GM19468 (cell line): Measurements from ENCODE around the gene SLC26A8.
"Not testable (repeated sequence)": the region's sequence is repeated elsewhere in the genome, so short reads cannot be mapped to it uniquely, and the experiment has no call there.

Experiments
- ATAC-seq: cut with Tn5 transposase; IDR thresholded peaks from one replicate; pipeline ENCODE4 v1.9.1; 2021; ENCODE audit warnings: mild to moderate bottlenecking, moderate library complexity, moderate number of reproducible peaks; ENCODE audit not compliant: unreplicated experiment; ENCODE audit errors: extremely low read depth

Gene SLC26A8

DNA sequence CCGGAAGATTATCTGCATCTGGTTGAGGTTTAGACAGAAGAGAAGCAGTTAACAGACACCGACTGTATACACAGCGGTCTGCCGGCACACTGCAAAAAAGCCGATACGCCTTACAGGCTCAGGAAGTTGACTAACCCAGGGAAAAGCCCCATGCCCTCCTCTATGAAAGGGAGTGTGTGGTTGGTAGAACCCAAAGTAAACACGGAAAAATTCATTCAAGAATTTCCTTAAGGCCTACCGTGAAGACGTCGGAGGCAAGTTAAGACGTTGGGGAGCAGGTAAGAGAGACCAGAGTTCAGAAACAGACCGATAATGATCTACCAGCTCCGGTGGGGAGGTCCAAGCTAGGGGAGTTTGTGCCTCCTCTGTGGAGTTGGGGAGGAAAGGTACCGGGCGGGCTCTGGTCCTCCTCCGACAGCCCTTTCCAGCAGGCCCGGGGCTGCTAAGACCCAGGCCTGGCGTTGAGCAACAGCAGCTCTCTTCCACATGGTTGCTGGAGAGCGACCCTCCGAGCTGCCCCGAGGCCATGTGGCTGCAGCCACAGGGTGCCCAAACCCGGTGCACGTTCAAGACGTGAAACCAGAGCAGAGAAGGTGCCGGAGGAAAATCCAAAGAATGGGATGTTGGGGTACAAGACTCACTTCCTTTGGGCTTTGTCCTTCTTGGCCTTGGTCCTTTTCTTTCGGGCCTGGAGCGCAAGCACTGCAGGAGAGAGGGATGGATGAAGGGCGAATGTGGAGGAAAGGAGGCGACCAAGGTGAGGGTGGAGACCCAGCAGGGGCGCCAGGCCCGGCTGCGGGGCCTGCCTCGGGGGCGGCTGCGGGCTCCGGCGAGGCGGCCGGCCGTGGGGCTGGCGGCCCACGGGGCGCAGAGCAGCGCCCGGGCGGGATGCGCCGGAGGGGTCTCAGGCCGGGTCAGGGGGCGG, 104.4 kb downstream of the SLC26A8 start:
- ATAC-seq = no peak

DNA sequence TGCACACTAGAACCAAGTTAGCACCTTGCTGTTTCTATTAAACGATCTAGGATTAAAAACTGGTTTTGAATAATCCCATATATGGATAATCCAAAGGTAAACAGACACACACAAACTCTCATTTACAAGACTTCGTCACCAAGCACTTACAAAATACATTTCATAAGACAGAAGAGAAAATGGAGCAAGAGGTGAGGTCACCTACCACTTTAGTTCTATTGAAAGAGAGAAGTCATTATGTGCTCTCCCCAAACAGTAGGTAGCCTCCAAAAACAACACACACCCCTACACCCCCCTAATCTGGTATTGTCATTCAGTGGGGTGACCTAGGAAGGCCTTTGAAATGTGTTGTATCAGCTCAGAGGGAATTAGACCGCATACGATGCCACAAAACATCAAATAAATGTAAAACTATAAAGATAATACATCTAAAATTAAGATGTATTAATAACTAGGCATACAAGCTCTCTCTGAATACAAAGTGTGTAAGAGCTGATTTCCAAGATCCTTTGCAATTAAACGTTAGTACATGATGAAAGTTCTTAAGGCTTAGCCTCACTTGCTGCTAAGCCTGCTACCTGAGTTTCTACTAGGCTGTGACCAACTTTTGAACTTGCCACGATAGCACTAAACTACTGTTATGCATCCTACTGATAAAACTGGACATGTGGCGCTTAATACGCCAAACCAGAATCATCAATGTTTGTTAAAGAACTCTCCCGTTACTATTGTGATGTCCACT, 105.2 kb downstream of the SLC26A8 start:
- ATAC-seq = no peak

DNA sequence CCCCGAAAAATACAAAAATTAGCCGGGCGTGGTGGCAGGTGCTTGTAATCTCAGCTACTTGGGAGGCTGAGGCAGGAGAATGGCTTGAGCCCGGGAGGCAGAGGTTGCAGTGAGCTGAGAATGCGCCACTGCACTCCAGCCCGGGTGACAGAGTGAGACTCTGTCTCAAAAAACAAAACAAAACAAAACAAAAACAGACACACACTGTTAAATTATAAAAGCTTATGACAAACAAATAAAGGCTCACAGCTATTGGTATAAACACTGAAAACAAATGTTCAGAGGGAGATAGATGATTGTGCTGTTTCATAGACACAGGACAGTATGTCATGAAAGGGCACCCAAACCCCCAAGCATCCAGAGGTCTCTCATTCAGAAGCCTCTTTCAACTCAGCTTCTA, 107.5 kb downstream of the SLC26A8 start:
- not testable (repeated sequence) for ATAC-seq

DNA sequence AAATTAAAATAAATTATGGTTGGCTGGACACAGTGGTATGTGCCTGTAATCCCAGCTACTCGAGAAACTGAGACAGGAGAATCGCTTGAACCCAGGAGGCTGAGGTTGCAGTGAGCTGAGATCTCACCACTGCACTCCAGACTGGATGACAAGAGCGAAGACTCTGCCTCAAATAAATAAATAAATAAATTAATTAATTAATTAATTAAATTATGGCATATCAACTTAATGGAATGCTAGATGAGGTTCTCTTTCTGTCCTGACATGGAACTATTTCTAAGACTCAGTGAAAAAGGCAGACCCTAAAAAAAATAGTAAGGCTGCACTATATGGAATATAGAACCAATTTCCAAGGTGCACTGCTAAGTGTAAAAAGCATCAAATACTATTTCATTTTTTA, 108.4 kb downstream of the SLC26A8 start:
- ATAC-seq = no peak

DNA sequence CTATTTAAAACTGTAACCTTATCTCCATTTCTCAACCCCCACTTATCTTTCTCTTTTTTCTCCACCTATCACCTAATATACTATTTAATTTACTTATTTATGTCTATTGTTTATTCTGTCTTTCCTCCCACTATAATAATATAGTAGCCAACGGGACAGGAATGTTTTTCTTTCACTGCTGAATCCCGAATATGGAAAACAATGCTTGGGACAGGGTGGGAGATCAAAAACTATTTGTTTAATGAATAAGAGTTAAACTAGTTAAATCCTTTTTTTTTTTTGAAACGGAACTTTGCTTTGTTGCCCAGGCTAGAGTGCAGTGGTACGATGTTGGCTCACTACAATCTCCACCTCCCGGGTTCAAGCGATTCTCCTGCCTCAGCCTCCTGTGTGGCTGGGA, 109.9 kb downstream of the SLC26A8 start:
- no peak for ATAC-seq

DNA sequence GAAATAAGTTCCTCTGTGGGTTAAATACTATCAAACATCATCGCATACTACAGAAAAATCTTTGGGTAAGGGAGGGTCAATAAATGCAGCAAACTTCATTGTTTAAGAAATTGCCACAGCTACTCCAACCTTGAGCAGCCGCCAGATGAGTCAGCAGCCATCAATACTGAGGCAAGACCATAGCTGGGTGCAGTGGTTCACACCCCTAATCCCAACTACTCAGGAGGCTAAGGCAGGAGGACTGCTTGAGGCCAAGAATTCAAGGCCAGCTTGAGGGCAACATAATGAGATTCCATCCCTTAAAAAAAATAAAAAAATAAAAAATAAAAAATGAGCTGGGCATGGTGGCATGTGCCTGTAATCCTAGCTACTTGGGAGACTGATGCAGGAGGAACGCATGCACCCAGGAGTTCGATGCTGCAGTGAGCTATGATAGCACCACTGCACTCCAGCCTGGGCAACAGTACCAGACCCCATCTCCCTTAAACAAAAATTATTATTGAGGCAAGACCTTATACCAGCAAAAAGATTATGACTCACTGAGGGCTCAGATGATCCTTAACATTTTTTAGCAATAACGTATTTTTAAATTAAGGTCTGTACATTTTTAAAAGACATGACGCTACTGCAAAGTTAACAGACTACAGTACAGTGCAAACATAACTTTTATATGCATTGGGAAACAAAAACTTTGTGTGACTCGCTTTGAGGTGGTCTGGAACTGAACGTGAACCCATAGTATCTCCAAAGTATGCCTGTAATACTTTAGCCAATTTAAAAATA, 112.4 kb downstream of the SLC26A8 start:
- no peak for ATAC-seq

DNA sequence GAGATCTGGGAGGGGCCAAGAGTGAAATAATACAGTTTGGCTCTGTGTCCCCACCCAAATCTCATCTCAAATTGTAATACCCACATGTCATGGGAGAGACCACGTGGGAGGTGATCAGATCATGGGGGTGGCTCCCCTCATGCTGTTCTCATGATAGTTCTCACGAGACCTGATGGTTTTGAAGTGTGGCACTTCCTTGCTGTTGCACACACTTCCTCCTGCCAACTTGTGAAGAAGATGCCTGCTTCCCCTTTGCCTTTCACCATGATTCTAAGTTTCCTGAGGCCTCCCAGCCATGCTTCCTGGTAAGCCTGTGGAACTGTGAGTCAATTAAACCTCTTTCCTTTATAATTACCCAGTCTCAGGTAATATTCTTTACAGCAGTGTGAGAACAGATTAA, 114.9 kb downstream of the SLC26A8 start:
- ATAC-seq = not testable (repeated sequence)

DNA sequence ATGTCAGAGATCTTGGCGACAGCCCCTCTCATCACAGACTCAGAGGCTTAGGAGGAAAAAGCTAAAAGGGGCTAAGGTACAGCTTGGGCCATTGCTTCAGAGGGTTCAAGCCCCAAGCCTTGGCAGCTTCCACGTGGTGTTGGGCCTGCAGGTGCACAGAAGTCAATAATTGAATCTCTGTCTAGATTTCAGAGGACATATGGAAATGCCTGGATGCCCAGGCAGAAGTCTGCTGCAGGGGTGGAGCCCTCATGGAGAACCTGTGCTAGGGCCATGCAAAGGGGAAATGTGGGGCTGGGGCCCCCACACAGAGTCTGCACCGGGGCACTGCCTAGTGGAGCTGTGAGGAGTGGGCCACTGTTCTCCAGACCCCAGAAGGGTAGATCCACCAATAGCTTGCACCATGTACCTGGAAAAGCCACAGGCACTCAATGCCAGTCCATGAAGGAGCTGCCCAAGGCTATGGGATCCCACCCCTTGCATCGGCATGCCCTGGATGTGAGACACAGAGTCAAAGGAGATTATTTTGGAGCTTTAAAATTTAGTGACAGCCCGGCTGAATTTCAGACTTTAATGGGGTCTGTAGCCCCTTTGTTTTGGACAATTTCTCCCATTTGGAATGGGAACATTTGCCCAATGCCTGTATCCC, 115.6 kb downstream of the SLC26A8 start:
- not testable (repeated sequence) for ATAC-seq

DNA sequence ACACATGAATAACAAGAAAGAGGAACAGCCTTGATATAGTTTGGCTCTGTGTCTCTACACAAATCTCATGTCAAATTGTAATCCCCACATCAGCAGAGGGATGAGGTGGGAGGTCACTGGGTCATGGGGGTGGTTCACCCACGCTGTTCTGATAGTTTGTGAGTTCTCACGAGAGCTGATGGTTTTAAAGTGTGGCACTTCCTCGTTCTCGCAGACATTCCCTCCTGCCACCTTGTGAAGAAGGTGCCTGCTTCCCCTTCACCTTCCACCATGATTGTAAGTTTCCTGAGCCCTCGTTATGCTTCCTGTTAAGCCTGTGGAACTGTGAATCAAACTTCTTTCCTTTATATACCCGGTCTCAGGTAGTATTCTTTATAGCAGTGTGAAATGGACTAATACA, 116.7 kb downstream of the SLC26A8 start:
- ATAC-seq = no peak

DNA sequence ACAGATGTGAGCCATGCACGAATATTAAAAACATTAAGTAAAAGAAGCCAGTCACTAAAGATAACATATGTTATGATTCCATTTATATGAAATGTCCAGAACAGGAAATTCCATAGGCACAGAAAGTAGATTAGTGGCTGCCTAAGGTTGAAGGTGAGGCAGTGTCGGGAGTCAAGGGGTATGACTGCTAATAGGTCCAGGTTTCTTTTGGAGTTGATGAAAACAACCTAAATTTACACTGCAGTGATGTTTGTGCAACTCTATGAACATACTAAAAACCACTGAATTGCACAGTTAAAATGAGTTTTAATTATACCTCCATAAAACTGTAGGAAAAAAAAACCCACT, 118.0 kb downstream of the SLC26A8 start:
- no peak for ATAC-seq

DNA sequence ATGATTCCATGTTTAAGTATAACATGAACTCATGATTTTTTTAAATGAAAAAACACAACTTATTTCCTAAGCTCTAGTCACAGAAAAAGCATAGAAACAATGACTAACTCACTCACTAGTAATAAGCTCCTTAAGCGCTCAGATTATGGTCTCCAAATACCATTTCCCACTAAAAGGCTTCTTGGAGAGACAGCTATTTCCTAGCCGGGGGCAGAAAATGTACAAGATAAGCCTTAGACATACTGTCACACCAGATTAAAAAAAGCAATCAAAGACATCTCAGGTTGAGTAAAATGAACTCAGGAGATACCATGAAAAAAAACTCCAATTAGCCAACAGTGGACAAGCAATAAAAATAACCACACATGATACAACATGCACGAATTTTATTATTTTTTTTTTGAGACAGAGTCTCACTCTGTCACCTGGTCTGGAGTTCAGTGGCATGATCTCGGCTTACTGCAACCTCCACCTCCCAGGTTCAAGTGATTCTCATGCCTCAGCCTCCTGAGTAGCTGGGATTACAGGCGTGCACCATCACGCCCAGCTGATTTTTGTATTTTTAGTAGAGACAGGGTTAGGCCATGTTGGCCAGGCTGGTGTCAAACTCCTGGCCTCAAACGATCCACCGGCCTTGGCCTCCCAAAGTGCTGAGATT, 118.5 kb downstream of the SLC26A8 start:
- no peak for ATAC-seq

DNA sequence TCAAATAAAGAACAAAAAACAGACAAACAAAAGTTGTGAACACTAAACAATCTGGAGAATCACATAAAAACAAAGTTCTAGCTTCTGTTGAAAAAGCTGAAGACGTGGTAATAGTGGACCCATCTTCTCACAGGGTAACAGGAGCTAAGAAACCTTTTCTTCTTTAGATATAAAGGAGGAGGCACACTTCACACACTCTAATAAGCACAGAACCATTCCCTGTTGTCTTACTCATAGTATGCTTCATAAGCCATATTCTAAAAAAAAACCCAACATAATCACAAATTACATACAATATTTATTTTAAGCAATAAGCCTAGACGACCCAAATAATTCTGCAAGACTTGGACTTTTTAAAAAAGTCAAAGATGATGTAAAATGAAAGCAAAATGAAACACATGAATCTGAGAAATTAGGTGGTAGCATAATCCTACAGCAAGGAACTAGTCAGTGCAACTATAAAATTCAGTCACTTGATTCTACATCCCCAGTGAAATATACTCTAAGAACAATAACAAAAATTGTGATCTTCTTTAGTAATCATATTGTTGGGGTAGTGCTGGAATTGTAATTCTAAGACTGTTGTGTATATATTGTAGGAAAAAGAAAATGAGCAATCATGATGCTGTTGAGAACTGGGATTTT, 119.2 kb downstream of the SLC26A8 start:
- no peak for ATAC-seq

DNA sequence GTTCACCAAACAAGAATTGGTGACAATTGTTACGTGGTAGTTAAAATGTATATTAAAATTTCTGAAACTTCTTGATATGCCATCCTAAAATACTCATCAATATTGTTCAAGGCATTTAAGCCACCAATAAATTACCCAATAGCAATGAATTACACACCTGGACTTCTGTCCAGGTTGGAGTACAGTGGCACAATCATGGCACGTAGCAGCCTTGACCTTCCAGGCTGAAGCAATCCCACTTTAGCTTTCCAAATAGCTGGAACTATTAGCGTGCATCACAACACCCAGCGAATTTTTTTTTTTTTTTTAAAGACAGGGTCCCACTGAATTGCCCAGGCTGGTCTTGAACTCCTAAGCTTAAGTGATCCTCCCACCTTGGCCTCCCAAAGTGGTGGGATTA, 120.8 kb downstream of the SLC26A8 start:
- ATAC-seq = no peak

DNA sequence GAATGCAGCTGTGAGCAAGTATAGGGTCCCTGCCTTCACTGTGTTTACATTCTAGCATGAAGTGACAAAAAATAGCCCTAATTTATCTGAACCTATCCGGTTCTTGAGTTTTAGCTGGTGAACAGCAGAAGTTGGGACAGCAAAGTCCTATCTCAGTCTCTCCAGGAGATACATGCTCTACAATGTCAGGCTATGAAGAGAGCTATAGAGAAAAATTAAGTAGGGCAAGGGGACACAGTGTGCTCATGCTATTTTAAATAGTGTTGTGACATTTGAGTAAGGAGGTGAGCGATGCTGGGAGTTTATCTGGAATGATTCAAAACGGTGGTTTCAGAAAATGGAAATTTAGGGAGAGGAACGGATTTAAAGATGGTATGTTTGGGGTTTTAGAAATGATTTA, 124.0 kb downstream of the SLC26A8 start:
- no peak for ATAC-seq

DNA sequence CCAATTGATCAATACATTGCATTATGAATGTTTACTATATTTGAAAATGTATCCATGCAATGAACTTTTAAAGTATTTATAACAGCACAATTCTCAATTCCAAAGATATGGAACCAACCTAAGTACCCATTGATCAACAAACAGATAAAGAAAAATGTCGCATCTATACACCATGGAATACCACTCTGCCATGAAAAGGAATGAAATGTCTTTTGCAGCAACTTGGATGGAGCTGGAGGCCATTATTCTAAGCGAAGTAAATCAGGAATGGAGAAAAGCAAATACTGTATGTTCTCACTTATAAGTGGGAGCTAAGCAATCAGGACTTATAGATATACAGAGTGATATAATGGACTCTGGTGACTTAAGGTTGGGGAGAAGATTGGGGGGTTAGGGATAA, 126.4 kb downstream of the SLC26A8 start:
- ATAC-seq = no peak

DNA sequence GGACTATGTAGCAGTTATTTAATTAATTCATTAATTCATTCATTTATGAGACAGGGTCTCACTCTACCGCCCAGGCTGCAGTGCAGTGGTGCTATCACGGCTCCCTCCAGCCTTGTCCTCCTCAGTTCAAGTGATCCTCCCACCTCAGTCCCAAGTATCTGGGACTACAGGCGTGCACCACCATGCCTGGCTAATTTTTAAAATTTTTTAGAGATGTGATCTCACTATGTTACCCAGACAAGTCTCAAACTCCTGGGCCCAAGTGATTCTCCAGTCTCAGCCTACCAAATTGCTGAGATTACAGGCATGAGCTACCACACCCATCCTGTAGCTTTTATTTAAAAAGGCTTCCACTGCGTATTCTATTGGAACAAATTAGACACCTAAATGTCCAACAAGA, 127.0 kb downstream of the SLC26A8 start:
- no peak for ATAC-seq

DNA sequence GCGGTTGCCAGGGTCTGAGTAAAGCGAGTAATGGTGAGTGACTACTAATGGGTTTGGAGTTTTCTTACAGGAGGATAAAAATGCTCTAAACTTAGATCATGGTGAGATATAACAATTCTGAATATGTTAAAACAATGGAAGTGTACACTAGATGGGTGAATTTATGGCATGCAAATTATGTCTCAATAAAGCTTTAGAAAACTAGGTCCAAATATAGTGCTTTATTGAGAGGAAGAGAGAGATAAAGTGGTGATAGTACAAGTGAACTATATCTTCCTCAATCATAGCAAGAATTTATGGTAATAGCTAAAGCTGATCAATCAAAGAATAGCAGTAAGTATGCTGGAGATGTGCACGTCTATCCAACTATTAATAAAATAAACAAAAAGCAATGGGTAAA, 127.4 kb downstream of the SLC26A8 start:
- no peak for ATAC-seq

DNA sequence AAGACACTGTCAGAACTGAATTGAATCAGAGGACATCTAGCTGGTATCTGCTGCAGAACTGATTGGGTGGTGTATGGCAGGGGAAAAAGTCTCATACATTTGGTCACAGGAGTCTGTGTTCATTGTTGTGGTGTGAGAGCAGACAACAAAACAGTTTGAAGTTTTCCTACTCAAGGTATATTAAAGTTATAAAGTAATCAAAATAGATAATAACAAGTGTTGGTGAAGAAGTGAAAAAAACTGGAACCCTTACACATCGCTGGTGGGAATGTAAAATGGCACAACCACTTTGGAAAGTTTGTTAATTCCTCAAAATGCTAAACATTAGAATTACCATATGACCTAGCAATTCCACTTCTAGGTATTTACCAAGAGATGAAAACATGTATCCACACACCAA, 128.2 kb downstream of the SLC26A8 start:
- ATAC-seq = no peak

DNA sequence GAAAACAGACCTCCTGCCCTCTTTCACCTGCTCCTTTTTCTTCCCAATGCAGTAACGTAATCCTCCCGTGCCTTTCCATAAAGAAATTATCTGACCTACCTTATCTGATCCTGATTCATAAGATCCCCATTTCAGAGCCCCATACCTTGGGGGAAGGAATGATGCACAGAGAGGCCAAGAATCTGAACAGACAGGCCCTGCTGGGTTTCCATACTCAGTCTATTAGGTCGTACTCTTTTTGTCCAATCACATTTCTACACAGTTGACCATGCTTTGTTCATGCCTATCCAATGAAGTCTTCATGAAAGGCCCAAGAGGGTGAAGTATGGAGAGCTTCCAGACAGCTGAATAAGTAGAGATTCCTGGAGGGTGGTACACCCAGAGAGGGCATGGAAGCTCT, 128.9 kb downstream of the SLC26A8 start:
- ATAC-seq = no peak
